WTC11 (cell line): ENCODE results near the gene AGAP1.
A peak's percentile ranks its signal among the peaks of the same experiment; 100 is the strongest.

Experiments used
- CREM ChIP-seq: sonication (generic); formaldehyde crosslinking; IDR thresholded peaks from 2 replicates; pipeline ENCODE4 v1.8.1; 2022; ENCODE audit warnings: mild to moderate bottlenecking, missing genetic modification reagents, moderate library complexity
- ESRRA ChIP-seq: sonication (generic); formaldehyde crosslinking; IDR thresholded peaks from 2 replicates; pipeline ENCODE4 v1.8.1; 2022; ENCODE audit warnings: mild to moderate bottlenecking, missing genetic modification reagents, borderline replicate concordance
- PREB ChIP-seq: sonication (generic); formaldehyde crosslinking; IDR thresholded peaks from 2 replicates; pipeline ENCODE4 v1.8.1; 2022; ENCODE audit warnings: mild to moderate bottlenecking, missing genetic modification reagents, moderate library complexity, borderline replicate concordance
- ZNF232 ChIP-seq: sonication (generic); formaldehyde crosslinking; IDR thresholded peaks from 2 replicates; pipeline ENCODE4 v1.8.0; 2022; ENCODE audit warnings: mild to moderate bottlenecking, missing genetic modification reagents
- ZNF532 ChIP-seq: fragments of 250-450 bp; sonication (Bioruptor Pico); IDR thresholded peaks from 2 replicates; pipeline ENCODE4 v1.9.0; 2021; ENCODE audit warnings: mild to moderate bottlenecking, borderline replicate concordance
- TF ChIP-seq, protein P1 (sequence below): fragments of 200-600 bp; IDR thresholded peaks from 2 replicates; pipeline ENCODE4 v1.8.0; 2022; ENCODE audit warnings: antibody characterized with exemption
- TF ChIP-seq, protein P2 (sequence below): fragments of 250-450 bp; sonication (Bioruptor Pico); IDR thresholded peaks from 2 replicates; pipeline ENCODE4 v1.9.0; 2021; ENCODE audit warnings: moderate library complexity, mild to moderate bottlenecking, inconsistent platforms, borderline replicate concordance
- TF ChIP-seq, protein P3 (sequence below): sonication (generic); formaldehyde crosslinking; IDR thresholded peaks from 2 replicates; pipeline ENCODE4 v1.8.1; 2023; ENCODE audit warnings: mild to moderate bottlenecking, missing genetic modification reagents, moderate library complexity

- TF ChIP-seq ZNF532 (CRISPR knock-in tag) = no peak
- TF ChIP-seq, protein P1, sequence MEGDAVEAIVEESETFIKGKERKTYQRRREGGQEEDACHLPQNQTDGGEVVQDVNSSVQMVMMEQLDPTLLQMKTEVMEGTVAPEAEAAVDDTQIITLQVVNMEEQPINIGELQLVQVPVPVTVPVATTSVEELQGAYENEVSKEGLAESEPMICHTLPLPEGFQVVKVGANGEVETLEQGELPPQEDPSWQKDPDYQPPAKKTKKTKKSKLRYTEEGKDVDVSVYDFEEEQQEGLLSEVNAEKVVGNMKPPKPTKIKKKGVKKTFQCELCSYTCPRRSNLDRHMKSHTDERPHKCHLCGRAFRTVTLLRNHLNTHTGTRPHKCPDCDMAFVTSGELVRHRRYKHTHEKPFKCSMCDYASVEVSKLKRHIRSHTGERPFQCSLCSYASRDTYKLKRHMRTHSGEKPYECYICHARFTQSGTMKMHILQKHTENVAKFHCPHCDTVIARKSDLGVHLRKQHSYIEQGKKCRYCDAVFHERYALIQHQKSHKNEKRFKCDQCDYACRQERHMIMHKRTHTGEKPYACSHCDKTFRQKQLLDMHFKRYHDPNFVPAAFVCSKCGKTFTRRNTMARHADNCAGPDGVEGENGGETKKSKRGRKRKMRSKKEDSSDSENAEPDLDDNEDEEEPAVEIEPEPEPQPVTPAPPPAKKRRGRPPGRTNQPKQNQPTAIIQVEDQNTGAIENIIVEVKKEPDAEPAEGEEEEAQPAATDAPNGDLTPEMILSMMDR = peak; percentile 67
- TF ChIP-seq, protein P2, sequence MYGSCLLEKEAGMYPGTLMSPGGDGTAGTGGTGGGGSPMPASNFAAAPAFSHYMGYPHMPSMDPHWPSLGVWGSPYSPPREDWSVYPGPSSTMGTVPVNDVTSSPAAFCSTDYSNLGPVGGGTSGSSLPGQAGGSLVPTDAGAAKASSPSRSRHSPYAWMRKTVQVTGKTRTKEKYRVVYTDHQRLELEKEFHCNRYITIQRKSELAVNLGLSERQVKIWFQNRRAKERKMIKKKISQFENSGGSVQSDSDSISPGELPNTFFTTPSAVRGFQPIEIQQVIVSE = no peak
- TF ChIP-seq ZNF232 = no peak
- no peak for TF ChIP-seq CREM (CRISPR knock-in tag)
- no peak for TF ChIP-seq ESRRA (CRISPR knock-in tag)
- TF ChIP-seq, protein P3, sequence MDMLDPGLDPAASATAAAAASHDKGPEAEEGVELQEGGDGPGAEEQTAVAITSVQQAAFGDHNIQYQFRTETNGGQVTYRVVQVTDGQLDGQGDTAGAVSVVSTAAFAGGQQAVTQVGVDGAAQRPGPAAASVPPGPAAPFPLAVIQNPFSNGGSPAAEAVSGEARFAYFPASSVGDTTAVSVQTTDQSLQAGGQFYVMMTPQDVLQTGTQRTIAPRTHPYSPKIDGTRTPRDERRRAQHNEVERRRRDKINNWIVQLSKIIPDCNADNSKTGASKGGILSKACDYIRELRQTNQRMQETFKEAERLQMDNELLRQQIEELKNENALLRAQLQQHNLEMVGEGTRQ (CRISPR knock-in tag) = no peak
- no peak for TF ChIP-seq PREB (CRISPR knock-in tag)
Observed at GRCh38 chr2:235746257-235746934, 252.6 kb downstream of the AGAP1 start.
